ENCODE measurements around the gene PITPNC1. TPM values are rescaled to one million over a fixed set of nuclear protein-coding genes. Genes with fewer than 3 reads are reported as not detected.
"Not testable (repeated sequence)": the region's sequence is repeated elsewhere in the genome, so short reads cannot be mapped to it uniquely, and the experiment has no call there.

The PITPNC1 gene
- total RNA-seq, 2 donors from 2014 or later: 26.2 to 33.7 TPM

- ATAC-seq: no peak
- no peak for DNase-seq
- intact Hi-C loops (cut with DNase I): loop anchor here in 1 of 2 donors (10.0 kb wide), 1 partner anchor 48 kb away; no protein-coding TSS in a partner anchor
Observed at GRCh38 chr17:67636834-67637520, 259.9 kb downstream of the PITPNC1 start.

DNA sequence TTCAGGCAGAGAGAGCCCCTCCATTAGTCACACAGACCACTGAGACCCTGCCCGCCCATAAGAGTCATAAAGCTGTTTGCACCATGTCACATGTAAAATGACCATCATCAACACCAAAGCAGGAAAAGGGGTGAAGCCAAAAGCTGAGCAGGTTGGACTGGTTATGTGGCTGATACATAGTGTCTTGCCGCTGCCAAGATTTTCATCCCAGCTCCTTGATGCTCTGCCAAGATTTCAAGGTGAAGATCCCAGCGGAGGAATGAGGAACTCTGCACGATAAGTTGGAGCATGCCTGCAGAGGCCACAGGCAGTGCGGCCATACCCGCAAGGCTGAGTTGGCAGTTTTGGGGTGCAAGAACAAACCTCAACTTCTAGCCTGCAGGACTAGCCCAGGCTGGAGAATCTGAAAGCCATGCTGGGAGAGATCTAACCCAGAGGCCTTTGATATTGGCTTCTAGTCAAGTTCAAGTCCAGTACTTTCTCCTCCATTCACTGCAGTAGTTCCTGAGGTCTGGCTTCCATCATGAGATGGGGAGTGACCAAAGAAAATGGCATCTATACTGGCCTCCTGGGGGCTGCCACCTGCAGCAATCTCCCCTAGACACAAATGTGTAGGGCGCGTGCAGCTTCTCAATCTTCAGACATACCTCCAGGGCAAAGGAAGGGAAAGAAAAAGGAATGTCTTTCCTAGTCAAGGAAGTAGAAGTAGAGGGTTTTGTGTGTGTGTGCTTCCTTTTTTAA is 261.0 kb downstream of the PITPNC1 start:
- intact Hi-C loops (cut with DNase I): loop anchor here in 1 of 2 donors (10.0 kb wide), 1 partner anchor 47 kb away; no protein-coding TSS in a partner anchor
- peak in 1 of 2 donors; percentile 46 for ATAC-seq
- no peak for DNase-seq

GRCh38 chr17:67638871-67639270 is 261.8 kb downstream of the PITPNC1 start:
- intact Hi-C loops (cut with DNase I): loop anchor here in 1 of 2 donors (10.0 kb wide), 1 partner anchor 46 kb away; no protein-coding TSS in a partner anchor
- ATAC-seq: no peak
- DNase-seq: no peak

DNA sequence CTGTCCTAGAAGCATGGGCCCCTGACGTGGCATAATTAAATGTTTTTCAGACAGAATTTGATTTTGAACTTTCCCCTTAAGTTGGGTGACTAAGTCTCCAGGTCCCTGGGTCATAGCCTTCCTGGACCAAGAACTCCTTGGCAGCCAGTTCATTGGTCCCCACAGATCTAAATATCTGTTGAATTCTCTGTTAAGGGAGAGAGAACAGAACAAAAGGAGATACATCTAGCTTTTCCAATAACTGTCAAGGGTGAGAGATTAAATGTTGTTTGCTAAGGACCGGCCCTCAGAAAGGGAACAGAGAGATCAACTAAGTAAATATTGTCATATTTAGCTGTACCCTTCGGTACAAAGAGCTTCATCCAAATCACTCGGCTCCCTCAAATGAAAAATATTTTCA is 262.5 kb downstream of the PITPNC1 start:
- ATAC-seq (peak in 1 of 2 donors; percentile 48), DNase-seq (peak; percentile 38)
- intact Hi-C loops (cut with DNase I): loop anchor here in 1 of 2 donors (10.0 kb wide), 1 partner anchor 45 kb away; no protein-coding TSS in a partner anchor

DNA sequence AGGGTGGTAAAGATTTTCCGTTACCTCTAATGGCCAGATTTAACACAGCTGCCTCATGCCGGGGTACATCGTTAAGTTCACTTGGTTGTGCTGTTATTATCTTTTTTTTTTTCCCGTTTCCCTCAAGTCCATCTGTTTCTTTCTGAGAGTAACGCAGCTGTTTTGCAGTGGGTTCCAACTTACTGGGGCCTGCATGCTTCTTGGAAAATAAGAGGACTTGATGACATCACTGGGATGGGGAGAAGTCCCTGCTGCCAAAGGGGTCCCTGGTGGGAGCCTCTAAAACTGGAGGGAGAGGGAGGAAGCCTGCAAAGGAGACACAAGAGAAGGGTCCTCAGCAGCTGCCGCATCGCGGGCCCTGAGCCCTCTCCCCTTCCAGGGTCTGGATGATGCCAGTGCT is 262.9 kb downstream of the PITPNC1 start:
- ATAC-seq (peak; percentile 15 to 24), DNase-seq (no peak)
- intact Hi-C loops (cut with DNase I): loop anchor here in 1 of 2 donors (10.0 kb wide), 1 partner anchor 45 kb away; no protein-coding TSS in a partner anchor

- intact Hi-C loops (cut with DNase I): no loop called here
- no peak for ATAC-seq
- DNase-seq: no peak
Observed at GRCh38 chr17:67642488-67642887, 265.4 kb downstream of the PITPNC1 start.

- intact Hi-C loops (cut with DNase I): no loop called here
- ATAC-seq (no peak), DNase-seq (no peak)
Observed at GRCh38 chr17:67644061-67644460, 267.0 kb downstream of the PITPNC1 start.

DNA sequence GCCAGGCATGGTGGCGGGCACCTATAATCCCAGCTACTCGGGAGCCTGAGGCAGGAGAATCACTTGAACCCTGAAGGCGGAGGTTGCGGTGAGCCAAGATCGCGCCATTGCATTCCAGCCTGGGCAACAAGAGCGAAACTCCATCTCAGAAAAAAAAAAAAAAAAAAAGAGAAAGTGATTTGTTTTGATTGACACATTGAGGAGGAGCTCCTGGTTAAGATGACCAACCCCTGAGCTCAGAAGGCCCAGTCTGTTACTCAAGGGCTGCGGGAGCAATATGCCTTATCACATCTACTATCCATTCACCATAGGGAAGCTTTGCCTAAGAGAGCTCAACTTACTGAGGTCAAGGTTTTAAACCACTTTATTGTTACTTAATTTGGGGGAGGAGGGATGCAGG is 268.1 kb downstream of the PITPNC1 start:
- DNase-seq: not testable (repeated sequence)

GRCh38 chr17:67646472-67646871 is 269.4 kb downstream of the PITPNC1 start:
- intact Hi-C loops (cut with DNase I): no loop called here
- DNase-seq (no peak), ATAC-seq (no peak)

More for the DNA sequence above, 268.1 kb downstream of the PITPNC1 start:
- ATAC-seq; intact Hi-C loops (cut with DNase I): not testable (repeated sequence)

DNA sequence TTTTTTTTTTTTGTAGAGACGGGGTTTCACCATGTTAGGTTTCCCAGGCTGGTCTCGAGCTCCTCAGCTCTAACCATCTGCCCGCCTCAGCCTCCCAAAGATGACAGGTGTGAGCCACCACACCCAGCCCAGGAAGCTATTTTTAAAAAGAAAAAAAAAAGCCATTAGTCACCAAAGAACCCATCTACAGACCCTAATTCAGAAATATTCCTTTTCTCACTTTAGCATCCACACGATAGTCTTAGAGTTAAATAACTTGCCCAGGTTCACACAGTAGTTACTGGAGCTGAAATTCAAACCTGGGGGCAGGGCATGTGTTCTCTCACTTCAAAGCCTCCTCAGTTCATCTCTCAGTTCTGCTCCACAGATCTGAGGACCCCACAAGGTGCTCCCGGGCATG is 270.4 kb downstream of the PITPNC1 start:
- ATAC-seq: no peak
- intact Hi-C loops (cut with DNase I): no loop called here
- no peak for DNase-seq

DNA sequence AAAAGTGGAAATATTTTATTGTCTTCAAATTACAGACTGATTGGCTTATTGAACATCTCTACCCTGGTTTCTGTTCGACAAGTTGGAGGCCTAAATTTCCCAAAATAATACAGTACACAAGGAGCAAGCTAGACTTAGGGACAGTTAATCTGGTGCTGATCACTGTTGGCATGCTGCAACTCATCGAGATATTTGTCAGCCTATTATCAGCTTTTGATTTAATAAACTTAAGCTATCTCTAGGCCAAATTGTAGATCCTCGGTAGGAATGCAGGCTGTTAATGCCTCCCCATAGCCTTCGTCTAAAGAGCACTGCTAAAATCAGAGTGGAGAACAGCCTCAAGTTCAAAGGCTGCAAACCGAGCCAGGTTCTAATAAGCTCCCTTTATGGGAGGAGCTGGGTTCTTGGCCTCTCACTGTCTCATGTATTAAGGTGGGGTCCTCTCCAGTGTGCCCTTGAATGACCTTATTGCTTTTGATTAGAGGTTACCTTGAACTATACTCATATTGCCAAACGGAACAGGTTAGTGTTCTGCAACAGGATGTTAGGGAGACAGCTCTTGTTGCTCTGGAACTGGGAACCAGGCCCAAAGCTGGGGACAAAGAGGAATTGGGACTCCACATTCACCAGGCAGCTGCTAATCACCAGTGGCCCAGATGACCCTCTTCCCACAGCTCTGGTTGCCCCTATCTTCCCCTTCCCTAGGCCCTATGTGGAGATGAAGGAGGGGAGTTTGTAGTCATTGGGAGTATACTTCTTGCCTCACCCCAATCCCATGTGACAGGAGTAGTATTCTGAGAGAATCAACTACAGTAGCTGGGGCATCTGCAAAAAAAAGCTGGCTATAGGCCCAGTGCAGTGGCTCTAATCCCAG is 271.2 kb downstream of the PITPNC1 start:
- DNase-seq (no peak), ATAC-seq (no peak)
- intact Hi-C loops (cut with DNase I): no loop called here

DNA sequence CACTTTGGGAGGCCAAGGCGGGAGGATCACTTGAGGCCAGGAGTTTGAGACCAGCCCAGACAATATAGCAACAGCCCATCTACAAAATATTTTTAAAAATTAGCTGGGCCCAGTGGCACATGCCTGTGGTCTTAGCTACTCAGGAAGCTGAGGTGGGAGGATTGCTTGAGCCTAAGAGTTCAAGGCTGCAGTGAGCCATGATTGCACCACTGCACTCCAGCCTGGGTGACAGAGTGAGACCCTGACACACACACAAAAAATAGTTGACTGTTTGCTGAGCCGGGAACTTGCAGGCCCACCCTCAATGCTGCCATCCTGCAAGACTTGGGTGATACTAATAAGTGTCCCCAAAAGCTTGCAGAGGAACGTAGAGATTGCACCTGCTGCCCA is 271.8 kb downstream of the PITPNC1 start:
- DNase-seq; ATAC-seq; intact Hi-C loops (cut with DNase I): not testable (repeated sequence)

DNA sequence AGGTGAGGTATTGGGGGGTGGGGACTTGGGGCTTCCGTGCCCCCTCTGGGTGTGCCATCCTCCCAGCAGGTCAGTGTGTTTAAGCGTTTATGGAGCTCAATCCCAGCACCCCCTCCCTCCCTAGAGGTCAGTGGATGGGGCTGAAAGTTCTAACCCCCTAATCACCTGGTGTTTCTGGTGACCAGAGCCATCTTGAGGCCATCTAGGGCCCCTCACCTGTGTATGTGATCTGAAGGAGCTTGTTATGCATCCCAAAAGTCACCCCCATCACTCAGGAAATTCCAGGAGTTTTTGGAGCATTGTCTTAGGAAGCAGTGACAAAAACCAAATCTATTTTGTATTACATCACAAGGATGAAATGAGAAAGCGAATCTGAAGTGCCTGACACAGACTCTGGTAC is 272.8 kb downstream of the PITPNC1 start:
- DNase-seq: no peak
- ATAC-seq: no peak
- intact Hi-C loops (cut with DNase I): no loop called here

DNA sequence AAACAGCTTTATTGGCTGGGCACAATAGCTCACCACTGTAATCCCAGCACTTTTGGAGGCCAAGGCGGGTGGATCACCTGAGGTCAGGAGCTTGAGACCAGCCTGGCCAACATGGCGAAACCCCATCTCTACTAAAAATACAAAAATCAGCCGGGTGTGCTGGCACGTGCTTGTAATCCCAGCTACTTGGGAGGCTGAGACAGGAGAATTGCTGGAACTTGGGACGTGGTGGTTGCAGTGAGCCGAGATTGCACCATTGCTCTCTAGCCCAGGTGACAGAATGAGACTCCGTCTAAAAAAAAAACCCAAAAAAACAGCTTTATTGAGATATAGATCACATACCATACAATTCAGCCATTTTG is 274.1 kb downstream of the PITPNC1 start:
- intact Hi-C loops (cut with DNase I); ATAC-seq; DNase-seq: not testable (repeated sequence)

DNA sequence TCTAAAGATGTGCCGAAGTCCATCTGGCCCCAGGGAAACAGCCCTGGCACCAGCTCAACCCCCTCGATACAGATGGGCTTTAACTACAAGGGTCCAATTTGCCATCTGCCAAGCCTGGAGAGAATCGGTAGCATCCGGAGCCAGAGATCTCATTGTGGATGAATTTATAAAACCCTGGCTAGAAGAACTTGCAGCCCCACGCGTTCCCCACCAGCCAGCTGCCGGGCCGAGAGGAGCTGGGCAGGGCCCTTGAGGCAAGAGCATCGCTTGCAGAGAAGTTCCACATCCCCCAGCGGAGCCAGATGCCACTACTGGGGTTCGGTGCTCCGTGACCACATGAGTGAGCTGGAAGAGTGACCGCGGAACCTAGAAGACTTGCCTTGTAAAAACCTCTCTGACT is 275.4 kb downstream of the PITPNC1 start:
- ATAC-seq: no peak
- intact Hi-C loops (cut with DNase I): no loop called here
- DNase-seq: no peak

- ATAC-seq: no peak
- intact Hi-C loops (cut with DNase I): no loop called here
- no peak for DNase-seq
Observed at GRCh38 chr17:67655478-67656148, 278.5 kb downstream of the PITPNC1 start.

DNA sequence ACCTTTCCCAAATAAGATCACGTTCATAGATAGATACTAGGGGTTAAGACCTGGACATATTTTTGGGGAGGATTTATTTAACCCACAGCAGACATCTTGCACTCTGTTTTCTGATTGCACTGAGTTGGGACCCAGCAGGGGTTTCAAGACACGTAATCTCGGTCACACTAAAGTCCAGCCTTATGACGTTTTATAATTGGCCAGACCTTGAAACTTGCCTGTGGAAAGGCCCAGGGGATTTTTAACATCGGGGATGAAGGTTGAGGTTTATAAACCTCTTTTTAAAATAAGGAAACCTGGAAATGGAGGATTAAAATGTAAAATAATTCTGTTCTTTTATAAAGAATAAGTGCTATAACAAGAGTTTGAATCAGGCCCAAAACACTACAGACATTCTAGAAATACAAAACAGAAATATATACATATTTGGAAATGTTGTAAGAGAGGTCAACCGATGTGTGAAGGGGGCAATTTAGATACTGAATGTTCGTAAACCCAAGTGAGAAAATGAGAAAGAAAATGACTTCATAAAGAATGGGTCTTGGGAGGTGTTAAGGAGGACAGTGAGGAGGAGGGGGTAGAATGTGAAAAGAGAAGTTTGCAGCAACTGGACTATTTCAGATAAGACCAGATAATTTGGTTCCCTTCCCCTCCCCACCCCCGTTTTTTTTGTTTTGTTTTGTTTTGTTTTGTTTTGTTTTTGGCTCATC is 279.6 kb downstream of the PITPNC1 start:
- intact Hi-C loops (cut with DNase I): no loop called here
- ATAC-seq (no peak), DNase-seq (no peak)

DNA sequence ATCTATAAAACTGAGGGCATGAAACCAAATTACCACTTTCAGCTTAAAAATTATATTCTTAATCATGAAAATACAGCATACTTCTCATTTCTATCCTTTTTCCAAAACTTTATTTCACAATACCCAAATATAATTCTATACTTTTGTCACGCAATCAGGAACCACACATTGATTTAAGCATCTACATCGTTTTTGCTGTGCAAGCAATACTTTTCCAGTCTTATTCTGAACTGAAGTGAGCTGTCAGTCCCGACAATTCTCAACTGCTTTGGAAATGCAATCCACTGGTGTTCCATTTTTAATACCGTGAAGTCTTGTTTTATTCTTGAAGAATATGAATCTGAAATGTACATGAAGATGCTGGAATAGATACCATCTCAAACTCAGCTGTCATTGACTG is 280.5 kb downstream of the PITPNC1 start:
- intact Hi-C loops (cut with DNase I): no loop called here
- ATAC-seq: no peak
- no peak for DNase-seq
